GM10266 (cell line): ENCODE results near the gene SMARCA2.

Source experiments
- DNase-seq: peaks from one replicate; pipeline ENCODE4 v3.0.0; 2012; ENCODE audit errors: extremely low spot score
- CTCF ChIP-seq: IDR thresholded peaks from 2 replicates; pipeline ENCODE4 v1.5.1; 2012; ENCODE audit warnings: mild to moderate bottlenecking, low read depth; ENCODE audit not compliant: control insufficient read depth, insufficient read depth; ENCODE audit errors: missing control alignments

SMARCA2 gene

GRCh38 chr9:2041736-2042135 lies 26.6 kb downstream of the SMARCA2 start:
- no peak for DNase-seq
- no peak for TF ChIP-seq CTCF

GRCh38 chr9:2043243-2043642 lies 28.1 kb downstream of the SMARCA2 start:
- peak; percentile 35 for DNase-seq
- TF ChIP-seq CTCF: no peak

- no peak for TF ChIP-seq CTCF
- peak; percentile 34 for DNase-seq
Measured at GRCh38 chr9:2043881-2044462, 28.8 kb downstream of the SMARCA2 start.

GRCh38 chr9:2047144-2047671 lies 32.1 kb downstream of the SMARCA2 start:
- DNase-seq: no peak
- no peak for TF ChIP-seq CTCF

GRCh38 chr9:2047916-2048315 lies 32.8 kb downstream of the SMARCA2 start:
- TF ChIP-seq CTCF: no peak
- no peak for DNase-seq

GRCh38 chr9:2050236-2050635 lies 35.1 kb downstream of the SMARCA2 start:
- no peak for TF ChIP-seq CTCF
- DNase-seq: no peak
